ENCODE measurements around the gene DPP10.

DNA sequence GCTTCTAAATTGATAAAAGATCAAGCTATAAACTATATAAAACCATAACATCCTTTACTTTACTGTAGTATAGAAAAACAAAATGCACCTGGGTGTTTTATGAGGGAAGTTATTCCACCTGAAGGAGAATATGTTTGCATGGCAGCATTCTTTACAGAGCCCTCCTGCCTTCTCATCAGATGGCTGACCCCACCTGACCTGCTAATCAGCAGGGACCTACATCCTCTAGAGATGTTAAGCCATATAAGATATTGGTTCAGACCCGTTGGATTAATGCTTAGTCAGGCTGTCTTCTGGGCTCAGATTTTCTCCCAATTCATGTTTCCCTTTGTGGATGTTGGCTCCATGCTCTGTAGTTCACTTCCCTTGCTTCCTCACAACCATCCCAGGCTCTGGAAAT, 414.8 kb downstream of the DPP10 start:
- TF ChIP-seq POLR2A (IDR thresholded peaks at IDR 0.05): no peak
- TF ChIP-seq, protein P1, sequence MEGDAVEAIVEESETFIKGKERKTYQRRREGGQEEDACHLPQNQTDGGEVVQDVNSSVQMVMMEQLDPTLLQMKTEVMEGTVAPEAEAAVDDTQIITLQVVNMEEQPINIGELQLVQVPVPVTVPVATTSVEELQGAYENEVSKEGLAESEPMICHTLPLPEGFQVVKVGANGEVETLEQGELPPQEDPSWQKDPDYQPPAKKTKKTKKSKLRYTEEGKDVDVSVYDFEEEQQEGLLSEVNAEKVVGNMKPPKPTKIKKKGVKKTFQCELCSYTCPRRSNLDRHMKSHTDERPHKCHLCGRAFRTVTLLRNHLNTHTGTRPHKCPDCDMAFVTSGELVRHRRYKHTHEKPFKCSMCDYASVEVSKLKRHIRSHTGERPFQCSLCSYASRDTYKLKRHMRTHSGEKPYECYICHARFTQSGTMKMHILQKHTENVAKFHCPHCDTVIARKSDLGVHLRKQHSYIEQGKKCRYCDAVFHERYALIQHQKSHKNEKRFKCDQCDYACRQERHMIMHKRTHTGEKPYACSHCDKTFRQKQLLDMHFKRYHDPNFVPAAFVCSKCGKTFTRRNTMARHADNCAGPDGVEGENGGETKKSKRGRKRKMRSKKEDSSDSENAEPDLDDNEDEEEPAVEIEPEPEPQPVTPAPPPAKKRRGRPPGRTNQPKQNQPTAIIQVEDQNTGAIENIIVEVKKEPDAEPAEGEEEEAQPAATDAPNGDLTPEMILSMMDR (IDR thresholded peaks at IDR 0.05): no peak
